T-helper 1 cell treated with Interleukin-12 subunit alpha and Interleukin-12 subunit beta and Interleukin-4 antibody, amounts not matched to agents 30 μg/mL and 1 μg/mL, for 36 hours (primary cell): ENCODE results near the gene LIMS1.
A peak's percentile ranks its signal among the peaks of the same experiment; 100 is the strongest.
"Not testable (repeated sequence)": the region's sequence is repeated elsewhere in the genome, so short reads cannot be mapped to it uniquely, and the experiment has no call there.

Source experiments
- H3K27ac Mint-ChIP-seq: one replicate; pipeline ENCODE4 v1.8.0; 2021; ENCODE audit warnings: mild to moderate bottlenecking, mixed read lengths
- H3K27me3 Mint-ChIP-seq: one replicate; pipeline ENCODE4 v1.8.0; 2021; ENCODE audit warnings: low read depth, mixed read lengths
- H3K36me3 Mint-ChIP-seq: one replicate; pipeline ENCODE4 v1.8.0; 2021; ENCODE audit warnings: low read depth, mixed read lengths
- H3K4me1 Mint-ChIP-seq: one replicate; pipeline ENCODE4 v1.8.0; 2021; ENCODE audit warnings: low read depth, mixed read lengths
- H3K4me3 Mint-ChIP-seq: one replicate; pipeline ENCODE4 v1.8.0; 2021; ENCODE audit warnings: mild to moderate bottlenecking, moderate library complexity, mixed read lengths
- H3K9me3 Mint-ChIP-seq: one replicate; pipeline ENCODE4 v1.8.0; 2021; ENCODE audit warnings: mixed read lengths

Gene LIMS1, protein sequence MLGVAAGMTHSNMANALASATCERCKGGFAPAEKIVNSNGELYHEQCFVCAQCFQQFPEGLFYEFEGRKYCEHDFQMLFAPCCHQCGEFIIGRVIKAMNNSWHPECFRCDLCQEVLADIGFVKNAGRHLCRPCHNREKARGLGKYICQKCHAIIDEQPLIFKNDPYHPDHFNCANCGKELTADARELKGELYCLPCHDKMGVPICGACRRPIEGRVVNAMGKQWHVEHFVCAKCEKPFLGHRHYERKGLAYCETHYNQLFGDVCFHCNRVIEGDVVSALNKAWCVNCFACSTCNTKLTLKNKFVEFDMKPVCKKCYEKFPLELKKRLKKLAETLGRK

GRCh38 chr2:108533832-108534583 is at the start of gene LIMS1:
Gene LIMS1, plus strand, starts transcription at chr2:108534470. Its CDS starts 93 bp downstream, at chr2:108534563.
- peaks cover 42% of the 10 kb centered on the region for H3K4me1 Mint-ChIP-seq
- H3K27ac Mint-ChIP-seq, result peak within 1 kb of the TSS; percentile 93
- H3K36me3 Mint-ChIP-seq, result no peaks in the 10 kb centered on the region
- peak within 1 kb of the TSS; percentile 93 for H3K4me3 Mint-ChIP-seq
- no peaks in the 10 kb centered on the region for H3K9me3 Mint-ChIP-seq
- H3K27me3 Mint-ChIP-seq, result no peaks in the 10 kb centered on the region

DNA sequence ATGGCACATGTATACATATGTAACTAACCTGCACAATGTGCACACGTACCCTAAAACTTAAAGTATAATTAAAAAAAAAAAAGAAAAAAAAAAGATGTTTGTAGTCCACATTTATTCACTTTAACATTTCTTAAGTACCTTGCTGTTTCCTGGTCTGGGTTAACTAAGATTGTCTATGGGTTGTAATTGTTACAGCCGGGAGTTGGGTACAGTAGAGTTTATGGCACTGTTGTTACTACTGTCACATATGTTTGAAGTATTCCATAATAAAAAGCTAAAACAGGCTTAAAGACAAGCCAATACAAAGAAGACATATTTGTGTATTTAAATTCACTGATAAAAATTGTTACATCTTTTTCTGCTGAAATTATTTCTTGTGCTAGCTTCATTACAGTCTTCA is 49.0 kb upstream of the LIMS1 start:
- H3K36me3 Mint-ChIP-seq, result peaks cover 43% of the 10 kb centered on the region
- H3K27ac Mint-ChIP-seq, result no peak overlapping the region
- H3K4me1 Mint-ChIP-seq, result no peaks in the 10 kb centered on the region

DNA sequence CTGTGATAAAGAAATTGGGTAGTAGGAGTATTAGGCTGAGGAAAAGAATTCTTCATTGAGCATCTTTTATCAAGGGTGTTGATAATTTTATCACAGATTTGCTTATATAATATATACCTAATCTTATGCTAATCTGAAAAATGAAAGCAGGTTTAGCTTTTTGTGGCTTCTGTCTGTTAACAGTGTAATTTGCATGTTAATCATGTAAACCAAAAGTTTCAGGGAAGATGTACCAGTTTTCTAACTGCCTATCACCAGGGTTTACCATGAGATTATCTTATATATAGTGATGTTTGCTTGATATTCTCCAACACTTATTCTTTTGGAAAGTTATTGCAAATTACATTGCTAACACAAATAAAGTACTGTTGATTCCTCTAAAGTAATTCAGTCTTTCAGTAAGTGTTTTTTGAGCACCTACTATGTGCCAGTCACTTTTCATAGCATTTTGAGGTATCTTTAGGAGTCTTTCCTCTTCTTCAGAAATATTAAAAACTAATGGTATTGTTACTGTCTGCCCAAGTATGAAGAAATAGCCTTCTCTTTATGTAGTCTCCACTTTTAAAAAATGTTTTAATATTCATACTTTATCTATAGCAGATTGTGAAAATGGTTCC is 43.7 kb upstream of the LIMS1 start:
- peaks cover 43% of the 10 kb centered on the region for H3K36me3 Mint-ChIP-seq
- no peaks in the 10 kb centered on the region for H3K9me3 Mint-ChIP-seq
- H3K4me3 Mint-ChIP-seq, result no peak overlapping the region
- no peaks in the 10 kb centered on the region for H3K27me3 Mint-ChIP-seq
- no peak overlapping the region for H3K27ac Mint-ChIP-seq
- H3K4me1 Mint-ChIP-seq, result peaks cover 4% of the 10 kb centered on the region

More for the DNA sequence above, 49.0 kb upstream of the LIMS1 start:
- Mint-ChIP-seq H3K9me3 (no peaks in the 10 kb centered on the region), H3K4me3 (no peak overlapping the region), H3K27me3 (no peaks in the 10 kb centered on the region)

DNA sequence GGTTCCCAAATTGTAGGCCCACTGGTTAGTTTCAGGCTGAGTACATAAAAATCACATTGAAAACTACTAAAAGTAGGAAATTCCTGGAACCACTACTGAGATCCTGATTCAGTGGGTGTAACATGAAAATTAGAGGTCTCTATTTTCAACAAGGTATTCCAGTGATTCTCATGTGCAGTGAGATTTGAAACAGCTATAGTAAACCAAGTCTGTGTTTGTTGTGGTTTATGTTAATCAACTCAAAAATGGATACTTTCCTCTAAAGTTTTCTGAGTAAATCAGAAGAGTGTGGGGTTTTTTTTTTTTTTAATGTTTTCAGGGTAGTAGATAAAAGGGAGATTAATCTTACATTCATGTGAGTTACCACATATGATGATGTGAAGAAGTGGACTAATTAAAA is 42.4 kb upstream of the LIMS1 start:
- peaks cover 41% of the 10 kb centered on the region for H3K36me3 Mint-ChIP-seq
- H3K9me3 Mint-ChIP-seq, result no peaks in the 10 kb centered on the region
- H3K4me1 Mint-ChIP-seq, result peaks cover 4% of the 10 kb centered on the region
- H3K27ac Mint-ChIP-seq, result peak overlapping the region; percentile 26
- H3K4me3 Mint-ChIP-seq, result no peak overlapping the region
- no peaks in the 10 kb centered on the region for H3K27me3 Mint-ChIP-seq

DNA sequence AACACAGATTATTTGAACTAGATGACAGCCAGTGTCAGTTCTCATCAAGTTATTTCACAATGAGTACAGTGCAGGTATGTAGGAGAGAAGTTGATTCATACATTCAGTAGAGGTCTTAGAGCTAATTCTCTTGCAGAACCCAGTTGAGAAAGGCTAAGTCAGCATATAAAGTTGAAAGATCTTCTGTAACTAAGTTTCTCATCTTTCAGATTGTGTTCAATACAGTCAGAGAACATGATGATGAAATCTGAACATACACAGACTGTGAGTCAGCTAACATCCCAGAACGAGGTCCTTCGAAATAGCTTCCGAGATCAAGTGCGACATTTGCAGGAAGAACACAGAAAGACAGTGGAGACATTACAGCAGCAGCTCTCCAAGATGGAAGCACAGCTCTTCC is 41.9 kb upstream of the LIMS1 start:
- H3K27me3 Mint-ChIP-seq, result no peaks in the 10 kb centered on the region
- H3K4me3 Mint-ChIP-seq, result no peak overlapping the region
- H3K36me3 Mint-ChIP-seq, result peaks cover 39% of the 10 kb centered on the region
- H3K4me1 Mint-ChIP-seq, result peaks cover 4% of the 10 kb centered on the region
- H3K9me3 Mint-ChIP-seq, result no peaks in the 10 kb centered on the region
- H3K27ac Mint-ChIP-seq, result no peak overlapping the region

- H3K9me3 Mint-ChIP-seq, H3K4me1 Mint-ChIP-seq, H3K4me3 Mint-ChIP-seq, H3K27ac Mint-ChIP-seq, H3K27me3 Mint-ChIP-seq: not testable (repeated sequence)
- peaks cover 37% of the 10 kb centered on the region for H3K36me3 Mint-ChIP-seq
Observed at GRCh38 chr2:108496167-108496566, 38.1 kb upstream of the LIMS1 start.

DNA sequence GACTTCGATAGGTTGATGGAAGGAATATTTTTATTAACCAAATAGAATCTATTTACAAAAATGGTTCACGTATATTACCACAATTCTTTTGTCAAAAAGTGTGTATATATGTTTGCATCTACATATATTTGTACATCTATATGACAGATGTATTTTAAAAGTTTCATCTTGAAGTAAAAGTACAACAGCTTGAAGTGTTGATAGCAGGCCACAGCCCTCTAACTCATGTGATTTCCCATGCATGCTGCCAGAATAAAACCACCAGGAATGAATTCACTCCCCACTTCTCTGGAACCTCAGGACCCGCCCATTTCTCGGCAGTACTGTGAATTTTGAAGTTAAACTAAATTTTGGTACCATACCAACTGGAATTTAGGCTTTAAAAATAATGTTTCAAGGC is 26.6 kb upstream of the LIMS1 start:
- H3K27me3 Mint-ChIP-seq, H3K4me1 Mint-ChIP-seq, H3K27ac Mint-ChIP-seq, H3K9me3 Mint-ChIP-seq, H3K4me3 Mint-ChIP-seq: not testable (repeated sequence)
- H3K36me3 Mint-ChIP-seq, result peaks cover 30% of the 10 kb centered on the region

DNA sequence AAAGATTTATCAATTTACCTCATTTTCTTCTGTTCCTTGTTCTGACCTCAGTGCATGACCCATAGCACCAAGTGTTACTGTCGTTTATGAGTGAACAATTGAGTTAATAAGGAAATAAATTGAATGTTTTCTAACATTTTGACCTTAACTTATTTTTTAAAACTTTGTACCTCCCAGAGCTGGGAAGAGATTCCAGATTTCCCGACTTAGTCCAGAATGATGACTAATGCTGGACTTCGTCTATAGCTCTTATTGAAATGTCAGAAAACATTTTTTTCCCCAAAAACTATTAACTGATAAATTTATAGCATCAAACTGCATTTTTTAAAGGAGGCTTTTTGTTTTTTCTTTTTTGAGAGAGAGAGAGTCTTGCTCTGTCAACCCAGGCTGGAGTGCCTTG is 21.8 kb upstream of the LIMS1 start:
- H3K9me3 Mint-ChIP-seq, H3K27ac Mint-ChIP-seq, H3K4me1 Mint-ChIP-seq, H3K4me3 Mint-ChIP-seq, H3K27me3 Mint-ChIP-seq: not testable (repeated sequence)
- H3K36me3 Mint-ChIP-seq, result peaks cover 15% of the 10 kb centered on the region

- Mint-ChIP-seq H3K9me3 (peaks cover 14% of the 10 kb centered on the region), H3K36me3 (peaks cover 13% of the 10 kb centered on the region)
- H3K27ac Mint-ChIP-seq, H3K4me3 Mint-ChIP-seq, H3K27me3 Mint-ChIP-seq, H3K4me1 Mint-ChIP-seq: not testable (repeated sequence)
Observed at GRCh38 chr2:108514478-108514877, 19.8 kb upstream of the LIMS1 start.

GRCh38 chr2:108524688-108525087 is 9.6 kb upstream of the LIMS1 start:
- not testable (repeated sequence) for H3K27ac Mint-ChIP-seq, H3K36me3 Mint-ChIP-seq, H3K27me3 Mint-ChIP-seq, H3K4me1 Mint-ChIP-seq, H3K9me3 Mint-ChIP-seq, H3K4me3 Mint-ChIP-seq

DNA sequence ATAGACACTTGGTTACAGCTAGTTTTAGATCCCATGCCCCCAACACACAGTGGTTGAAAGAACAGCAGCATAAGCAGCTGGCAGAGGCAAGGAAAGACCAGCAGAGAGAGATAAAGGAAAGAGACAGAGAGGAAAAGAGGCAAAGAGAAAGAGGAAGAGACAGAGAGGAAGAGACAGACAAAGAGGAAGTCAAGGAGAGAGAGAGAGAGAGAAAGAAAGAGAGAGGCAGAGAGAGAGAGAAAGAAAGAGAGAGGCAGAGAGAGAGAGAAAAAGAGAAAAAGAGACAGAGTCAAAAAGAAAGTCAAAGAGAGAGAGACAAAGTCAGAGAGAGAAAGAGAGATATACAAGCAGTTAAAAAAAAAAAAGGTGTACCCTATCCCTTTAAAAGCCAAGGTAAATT is 9.0 kb upstream of the LIMS1 start:
- H3K36me3 Mint-ChIP-seq, H3K27me3 Mint-ChIP-seq: not testable (repeated sequence)
- H3K27ac Mint-ChIP-seq, result peak overlapping the region; percentile 12

GRCh38 chr2:108531674-108532055 is 2.6 kb upstream of the LIMS1 start:
- Mint-ChIP-seq H3K36me3 (no peaks in the 10 kb centered on the region), H3K4me1 (peaks cover 32% of the 10 kb centered on the region), H3K27ac (peak overlapping the region; percentile 84), H3K27me3 (no peaks in the 10 kb centered on the region), H3K9me3 (no peaks in the 10 kb centered on the region), H3K4me3 (peak overlapping the region; percentile 77)

More for the DNA sequence above, 9.0 kb upstream of the LIMS1 start:
- not testable (repeated sequence) for H3K4me3 Mint-ChIP-seq, H3K4me1 Mint-ChIP-seq, H3K9me3 Mint-ChIP-seq

DNA sequence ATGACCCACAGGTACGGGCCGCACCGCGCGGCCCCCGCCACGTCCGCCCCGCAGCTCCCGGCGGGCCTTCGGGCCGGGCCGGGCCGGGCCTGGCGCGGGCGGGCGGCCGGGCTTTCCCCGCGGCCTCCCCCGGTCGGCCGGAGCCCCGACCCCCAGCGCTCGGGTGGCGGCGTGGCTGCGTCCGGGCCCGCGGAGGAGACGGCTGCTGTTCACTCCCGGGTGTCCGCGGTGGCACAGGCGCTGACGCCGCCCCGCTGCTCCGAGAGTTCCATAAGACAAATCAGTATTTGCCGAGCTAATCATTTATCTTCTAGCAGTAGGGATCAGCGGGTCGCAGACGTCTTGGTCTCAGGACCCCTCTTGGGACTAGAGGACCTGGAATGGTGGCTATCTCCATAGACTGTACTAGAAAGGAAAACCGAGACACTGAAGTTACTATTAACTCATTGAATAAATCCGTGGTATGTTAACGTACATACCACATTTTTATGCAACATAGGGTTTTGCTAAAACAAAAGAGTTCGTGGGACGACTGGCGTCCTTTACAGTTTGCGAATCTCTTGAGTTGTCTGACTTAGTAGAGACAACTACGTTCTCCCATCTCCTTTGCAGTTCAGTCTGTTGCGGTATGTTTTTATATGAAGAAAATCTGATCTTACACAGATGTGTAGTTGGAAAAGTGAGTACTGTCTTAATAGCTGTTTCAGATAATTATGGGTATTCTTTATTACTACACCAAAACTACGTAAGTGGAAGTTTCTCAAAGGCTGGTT is 500 bp downstream of the LIMS1 start:
- Mint-ChIP-seq H3K4me3 (peak overlapping the region; percentile 91), H3K9me3 (no peaks in the 10 kb centered on the region), H3K4me1 (peaks cover 42% of the 10 kb centered on the region), H3K27me3 (no peaks in the 10 kb centered on the region), H3K36me3 (no peaks in the 10 kb centered on the region), H3K27ac (peak overlapping the region; percentile 90)

DNA sequence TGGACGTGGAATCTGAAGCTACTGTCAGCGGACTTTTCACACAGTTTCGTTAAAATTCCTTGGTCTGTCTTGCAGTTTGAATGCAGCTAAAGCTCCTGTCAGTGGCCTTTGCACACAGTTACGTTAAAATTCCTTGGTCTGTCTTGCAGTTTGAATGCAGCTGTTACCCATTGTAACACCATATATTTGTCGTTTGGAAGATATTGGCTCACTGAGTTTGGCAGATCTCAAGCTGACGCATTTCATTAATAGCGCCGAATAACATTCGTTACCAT is 1.0 kb downstream of the LIMS1 start:
- Mint-ChIP-seq H3K36me3 (no peaks in the 10 kb centered on the region), H3K4me3 (peak overlapping the region; percentile 91), H3K27me3 (no peaks in the 10 kb centered on the region), H3K27ac (peak overlapping the region; percentile 90), H3K9me3 (no peaks in the 10 kb centered on the region), H3K4me1 (peaks cover 40% of the 10 kb centered on the region)
